Transverse colon (tissue), 3 donors: ENCODE data around the gene PTPRD.

ENCODE experiments used
- CTCF ChIP-seq, 5 experiments: fragments of 200-600 bp in 3 of 5; fragments of 450-650 bp in 2 of 5; sonication (generic) in 3 of 5; IDR thresholded peaks; 1 replicate in 2 of 5; 2 replicates in 3 of 5; pipeline ENCODE4 v1.5.1; 2016 to 2017; ENCODE audit warnings: antibody characterized with exemption in 5 of 5, inconsistent platforms in 3 of 5, mild to moderate bottlenecking in 2 of 5, moderate library complexity in 1 of 5
- EP300 ChIP-seq: sonication (generic); formaldehyde crosslinking; IDR thresholded peaks from one replicate; pipeline ENCODE4 v1.6.1; 2017; ENCODE audit warnings: antibody characterized with exemption, low read depth
- POLR2A ChIP-seq: fragments of 450-650 bp; IDR thresholded peaks from one replicate; pipeline ENCODE4 v1.6.1; 2016; ENCODE audit warnings: antibody characterized with exemption, mild to moderate bottlenecking, moderate library complexity

- no peak for TF ChIP-seq POLR2A
- no peak for TF ChIP-seq CTCF (IDR thresholded peaks at IDR 0.05)
- no peak for TF ChIP-seq EP300
These were observed 1960.5 kb downstream of the PTPRD start for GRCh38 chr9:8652255-8652654.
